ENCODE measurements around the gene HNRNPC. TPM values are rescaled to one million over a fixed set of nuclear protein-coding genes. Genes with fewer than 3 reads are reported as not detected.

Gene HNRNPC
- total and polyA plus RNA-seq, 10 of the 15 experiments (the other 5 are each of a cell fraction or from before 2014, with no cell fraction given): 679 to 1,492 (median 1,262) TPM

GRCh38 chr14:21213652-21214051 lies 55.6 kb downstream of the HNRNPC start:
- RAD21 ChIA-PET (ENCODE audit: unreplicated experiment): no interaction called here
- SMC1A ChIA-PET (ENCODE audit: uncharacterized antibody, unreplicated experiment): no interaction called here
- Histone ChIP-seq H3K9ac (ENCODE audit: control insufficient read depth, insufficient read depth, low read length) (no peak overlapping the region), H3K27me3 (replicated peaks in 1 of 2; ENCODE audit: control insufficient read depth in 2 of 2, insufficient read depth in 2 of 2, low read length in 1 of 2) (no peaks in the 10 kb centered on the region), H2AFZ (ENCODE audit: control insufficient read depth, low read depth, low read length) (no peak overlapping the region), H3K27ac (ENCODE audit: control insufficient read depth, insufficient read depth) (no peak overlapping the region), H4K20me1 (ENCODE audit: control insufficient read depth, insufficient read depth) (peaks cover 5% of the 10 kb centered on the region; the same call in 1 of the 2 replicates), H3K36me3 (ENCODE audit: control insufficient read depth in 2 of 2, insufficient read depth in 2 of 2, low read length in 1 of 2) (peaks cover 10 to 51% of the 10 kb centered on the region in 2 experiments), H3K4me2 (ENCODE audit: control insufficient read depth, insufficient read depth) (no peak overlapping the region), H3K4me1 (ENCODE audit: control insufficient read depth, insufficient read depth, low read length) (peaks cover 7% of the 10 kb centered on the region), H3K4me3 (no peak overlapping the region), H3K79me2 (ENCODE audit: control insufficient read depth, insufficient read depth, low read length) (peaks cover 33% of the 10 kb centered on the region), H3K9me3 (replicated peaks; ENCODE audit: control insufficient read depth, insufficient read depth, low read length) (no peaks in the 10 kb centered on the region)
- TF ChIP-seq ZNF217 (IDR thresholded peaks at IDR 0.05): no peak
- TF ChIP-seq MEF2B (IDR thresholded peaks at IDR 0.05; ENCODE audit: partially characterized antibody, poor library complexity, severe bottlenecking): no peak
- no peak for TF ChIP-seq ATF7 (IDR thresholded peaks at IDR 0.05; ENCODE audit: low read depth)
- TF ChIP-seq, protein P1, sequence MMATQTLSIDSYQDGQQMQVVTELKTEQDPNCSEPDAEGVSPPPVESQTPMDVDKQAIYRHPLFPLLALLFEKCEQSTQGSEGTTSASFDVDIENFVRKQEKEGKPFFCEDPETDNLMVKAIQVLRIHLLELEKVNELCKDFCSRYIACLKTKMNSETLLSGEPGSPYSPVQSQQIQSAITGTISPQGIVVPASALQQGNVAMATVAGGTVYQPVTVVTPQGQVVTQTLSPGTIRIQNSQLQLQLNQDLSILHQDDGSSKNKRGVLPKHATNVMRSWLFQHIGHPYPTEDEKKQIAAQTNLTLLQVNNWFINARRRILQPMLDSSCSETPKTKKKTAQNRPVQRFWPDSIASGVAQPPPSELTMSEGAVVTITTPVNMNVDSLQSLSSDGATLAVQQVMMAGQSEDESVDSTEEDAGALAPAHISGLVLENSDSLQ (IDR thresholded peaks at IDR 0.05): no peak
- TF ChIP-seq, protein P2, sequence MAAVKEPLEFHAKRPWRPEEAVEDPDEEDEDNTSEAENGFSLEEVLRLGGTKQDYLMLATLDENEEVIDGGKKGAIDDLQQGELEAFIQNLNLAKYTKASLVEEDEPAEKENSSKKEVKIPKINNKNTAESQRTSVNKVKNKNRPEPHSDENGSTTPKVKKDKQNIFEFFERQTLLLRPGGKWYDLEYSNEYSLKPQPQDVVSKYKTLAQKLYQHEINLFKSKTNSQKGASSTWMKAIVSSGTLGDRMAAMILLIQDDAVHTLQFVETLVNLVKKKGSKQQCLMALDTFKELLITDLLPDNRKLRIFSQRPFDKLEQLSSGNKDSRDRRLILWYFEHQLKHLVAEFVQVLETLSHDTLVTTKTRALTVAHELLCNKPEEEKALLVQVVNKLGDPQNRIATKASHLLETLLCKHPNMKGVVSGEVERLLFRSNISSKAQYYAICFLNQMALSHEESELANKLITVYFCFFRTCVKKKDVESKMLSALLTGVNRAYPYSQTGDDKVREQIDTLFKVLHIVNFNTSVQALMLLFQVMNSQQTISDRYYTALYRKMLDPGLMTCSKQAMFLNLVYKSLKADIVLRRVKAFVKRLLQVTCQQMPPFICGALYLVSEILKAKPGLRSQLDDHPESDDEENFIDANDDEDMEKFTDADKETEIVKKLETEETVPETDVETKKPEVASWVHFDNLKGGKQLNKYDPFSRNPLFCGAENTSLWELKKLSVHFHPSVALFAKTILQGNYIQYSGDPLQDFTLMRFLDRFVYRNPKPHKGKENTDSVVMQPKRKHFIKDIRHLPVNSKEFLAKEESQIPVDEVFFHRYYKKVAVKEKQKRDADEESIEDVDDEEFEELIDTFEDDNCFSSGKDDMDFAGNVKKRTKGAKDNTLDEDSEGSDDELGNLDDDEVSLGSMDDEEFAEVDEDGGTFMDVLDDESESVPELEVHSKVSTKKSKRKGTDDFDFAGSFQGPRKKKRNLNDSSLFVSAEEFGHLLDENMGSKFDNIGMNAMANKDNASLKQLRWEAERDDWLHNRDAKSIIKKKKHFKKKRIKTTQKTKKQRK (IDR thresholded peaks at IDR 0.05; ENCODE audit: low read depth, low read length): no peak
- no peak for TF ChIP-seq SREBF1 (IDR thresholded peaks at IDR 0.05; ENCODE audit: low read length)
- no peak for TF ChIP-seq ZZZ3 (IDR thresholded peaks at IDR 0.05; ENCODE audit: control insufficient read depth, insufficient read length, low read depth)
- TF ChIP-seq, protein P3, sequence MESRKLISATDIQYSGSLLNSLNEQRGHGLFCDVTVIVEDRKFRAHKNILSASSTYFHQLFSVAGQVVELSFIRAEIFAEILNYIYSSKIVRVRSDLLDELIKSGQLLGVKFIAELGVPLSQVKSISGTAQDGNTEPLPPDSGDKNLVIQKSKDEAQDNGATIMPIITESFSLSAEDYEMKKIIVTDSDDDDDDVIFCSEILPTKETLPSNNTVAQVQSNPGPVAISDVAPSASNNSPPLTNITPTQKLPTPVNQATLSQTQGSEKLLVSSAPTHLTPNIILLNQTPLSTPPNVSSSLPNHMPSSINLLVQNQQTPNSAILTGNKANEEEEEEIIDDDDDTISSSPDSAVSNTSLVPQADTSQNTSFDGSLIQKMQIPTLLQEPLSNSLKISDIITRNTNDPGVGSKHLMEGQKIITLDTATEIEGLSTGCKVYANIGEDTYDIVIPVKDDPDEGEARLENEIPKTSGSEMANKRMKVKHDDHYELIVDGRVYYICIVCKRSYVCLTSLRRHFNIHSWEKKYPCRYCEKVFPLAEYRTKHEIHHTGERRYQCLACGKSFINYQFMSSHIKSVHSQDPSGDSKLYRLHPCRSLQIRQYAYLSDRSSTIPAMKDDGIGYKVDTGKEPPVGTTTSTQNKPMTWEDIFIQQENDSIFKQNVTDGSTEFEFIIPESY (IDR thresholded peaks at IDR 0.05): no peak
- TF ChIP-seq FOS (IDR thresholded peaks at IDR 0.05; ENCODE audit: borderline replicate concordance, extremely low read depth, insufficient read length): no peak
- no peak for TF ChIP-seq ZNF622 (IDR thresholded peaks at IDR 0.05)
- TF ChIP-seq, protein P4, sequence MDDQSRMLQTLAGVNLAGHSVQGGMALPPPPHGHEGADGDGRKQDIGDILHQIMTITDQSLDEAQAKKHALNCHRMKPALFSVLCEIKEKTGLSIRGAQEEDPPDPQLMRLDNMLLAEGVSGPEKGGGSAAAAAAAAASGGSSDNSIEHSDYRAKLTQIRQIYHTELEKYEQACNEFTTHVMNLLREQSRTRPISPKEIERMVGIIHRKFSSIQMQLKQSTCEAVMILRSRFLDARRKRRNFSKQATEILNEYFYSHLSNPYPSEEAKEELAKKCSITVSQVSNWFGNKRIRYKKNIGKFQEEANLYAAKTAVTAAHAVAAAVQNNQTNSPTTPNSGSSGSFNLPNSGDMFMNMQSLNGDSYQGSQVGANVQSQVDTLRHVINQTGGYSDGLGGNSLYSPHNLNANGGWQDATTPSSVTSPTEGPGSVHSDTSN (IDR thresholded peaks at IDR 0.05; ENCODE audit: insufficient replicate concordance, low read depth, low read length): no peak
- no peak for TF ChIP-seq YBX1 (IDR thresholded peaks at IDR 0.05)
- no peak for FAIRE-seq
- no peak for ATAC-seq
- CTCF ChIA-PET: no interaction called here
- intact Hi-C loops (cut with micrococcal nuclease; ENCODE audit: unreplicated experiment): no loop called here
- WGBS (ENCODE audit: insufficient coverage, insufficient replicate concordance, low lambda C conversion rate, missing lambda C conversion rate): 89% methylated on average over 1 of the region's 1 CpG
- no TSS peak for BruUV-seq (replicated peaks)
- POLR2A ChIA-PET: no interaction called here
- DNase-seq (ENCODE audit: low read depth, low spot score): no peak
- in situ Hi-C loops (cut with MboI): no loop called here

Measured in GM12878 (cell line).